NCI-H1417 treated with DMSO at 0.1 percent for 48 hours (cell line): ENCODE results near the gene MVB12B.

Experiments
- DNase-seq: peaks from one replicate; lab custom pipeline; 2025; lab: John Stamatoyannopoulos, UW

MVB12B gene

DNA sequence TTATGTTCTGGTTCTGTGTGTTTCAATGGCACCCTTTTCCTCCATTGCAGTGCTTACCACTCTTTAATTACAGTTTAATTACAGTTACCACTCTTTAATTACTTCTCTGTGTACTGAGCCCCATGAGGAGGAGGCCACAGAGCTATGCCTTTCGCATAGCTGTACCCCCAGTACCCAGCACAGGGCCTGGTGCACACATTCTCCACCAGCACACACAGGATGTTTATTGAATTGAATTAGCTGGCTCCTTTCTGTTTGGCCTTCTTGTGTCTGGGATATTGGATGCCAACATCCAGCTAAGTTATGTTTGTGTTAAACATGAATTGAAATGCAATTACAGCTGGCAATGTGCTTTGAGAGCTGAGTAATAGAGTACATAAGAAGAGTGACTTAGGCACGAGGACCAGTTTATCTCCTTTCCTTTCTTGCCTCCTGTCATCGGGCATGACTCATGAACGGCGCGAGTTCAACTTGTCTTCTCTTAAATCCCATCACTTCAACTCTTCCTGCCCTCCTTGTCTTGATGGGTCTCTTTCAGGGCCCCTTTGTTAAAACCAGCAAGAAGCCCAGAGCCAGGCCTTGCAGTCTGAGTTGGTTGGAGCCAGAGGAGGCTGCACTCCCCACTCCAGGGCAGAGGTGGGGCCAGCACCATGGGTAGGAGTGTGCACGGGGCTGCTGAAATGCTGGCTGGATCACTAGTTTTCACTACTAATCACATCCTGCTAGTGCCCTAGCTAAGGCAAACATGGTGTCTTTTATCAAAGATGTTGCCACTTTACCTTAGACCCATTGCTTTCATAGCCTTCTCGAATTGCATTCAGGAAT lies 37.4 kb downstream of the MVB12B start:
- DNase-seq: no peak

DNA sequence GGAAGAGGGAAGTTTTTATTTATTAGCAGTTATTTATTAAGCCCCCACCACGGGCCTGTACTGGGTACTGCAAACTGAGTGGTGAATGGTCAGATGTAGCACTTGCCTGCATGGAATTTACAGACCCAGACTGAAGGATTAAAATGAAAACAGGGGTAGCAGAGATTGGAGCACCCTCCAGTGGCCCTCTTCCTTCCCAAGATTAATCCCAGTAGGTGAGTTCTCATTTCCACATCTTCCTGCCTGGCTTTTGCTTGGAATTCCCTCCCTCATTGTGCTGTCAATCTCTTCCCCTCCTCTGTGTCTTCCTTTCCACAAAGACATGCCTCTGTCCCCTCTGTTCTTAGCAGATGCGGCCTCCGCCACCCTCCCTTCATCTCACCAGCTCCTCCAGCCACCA lies 39.2 kb downstream of the MVB12B start:
- no peak for DNase-seq

DNA sequence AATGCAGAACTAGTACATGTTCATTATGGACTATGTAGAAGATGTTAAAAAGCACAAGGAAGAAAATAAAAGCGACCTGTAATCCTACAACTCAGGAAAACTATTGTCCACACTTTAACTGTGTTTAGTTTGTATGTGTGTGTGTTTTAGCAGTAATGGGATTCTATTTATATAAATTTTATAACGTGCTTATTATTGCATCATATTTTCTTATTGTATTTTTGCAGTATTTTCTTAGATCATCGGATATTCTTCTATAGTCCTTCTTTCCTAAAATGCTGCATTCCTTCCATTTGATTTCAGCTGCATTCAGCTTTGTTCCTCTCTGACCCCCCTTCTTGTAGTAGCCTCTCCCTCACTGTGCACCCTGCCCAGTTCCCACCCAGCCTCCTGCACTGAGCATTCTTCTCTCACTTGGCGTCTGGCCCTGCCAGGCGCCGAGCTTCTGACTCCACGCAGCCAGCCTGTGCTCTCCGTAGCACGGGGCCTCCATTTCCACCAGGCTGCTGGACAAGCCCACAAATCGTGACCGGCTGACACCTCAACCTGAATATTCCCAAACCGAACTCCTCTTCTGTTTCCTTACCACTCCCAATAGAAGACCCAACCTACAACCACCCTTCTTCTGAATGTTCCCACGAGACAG lies 39.9 kb downstream of the MVB12B start:
- no peak for DNase-seq

DNA sequence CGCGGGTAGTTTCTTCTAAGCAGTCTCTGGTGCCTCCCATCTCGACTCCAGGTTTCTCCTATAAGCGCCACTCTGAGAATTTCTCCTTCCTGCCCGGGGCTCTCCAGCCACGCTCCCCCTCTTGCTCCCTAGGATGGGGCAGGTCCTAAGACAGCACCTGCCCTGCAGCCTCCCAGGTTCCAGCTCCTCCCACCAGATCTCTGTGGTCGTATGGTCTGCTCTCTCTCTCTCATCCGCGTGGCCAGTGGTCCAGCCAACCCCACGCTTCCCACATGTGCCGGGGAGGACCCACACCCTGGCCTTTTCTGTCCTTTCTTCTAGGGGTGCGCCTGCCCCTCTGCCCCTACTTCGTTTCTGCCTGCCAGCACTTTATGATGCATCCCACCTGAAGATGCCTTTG lies 40.5 kb downstream of the MVB12B start:
- DNase-seq: no peak

- no peak for DNase-seq
Measured at GRCh38 chr9:126367616-126368015, 41.0 kb downstream of the MVB12B start.

DNA sequence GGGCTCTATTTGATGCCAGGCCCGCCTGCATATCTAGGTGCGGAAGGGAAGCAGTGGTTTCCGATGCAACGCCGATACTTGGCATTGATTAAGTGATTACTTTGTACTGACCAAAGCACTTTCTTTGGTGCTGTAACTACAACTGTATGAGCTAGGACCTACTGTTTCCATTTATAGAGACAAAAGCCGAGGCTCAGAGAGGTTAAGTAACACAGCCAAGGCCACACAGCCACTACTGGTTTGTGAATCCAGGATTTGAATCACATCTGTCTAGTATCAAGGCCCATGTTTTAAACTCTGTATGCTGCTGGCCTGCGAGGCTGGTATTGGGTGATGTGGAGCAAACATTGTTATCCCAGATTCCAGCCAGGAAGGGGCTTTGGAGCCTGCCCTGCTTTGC lies 41.4 kb downstream of the MVB12B start:
- DNase-seq: no peak

- no peak for DNase-seq
Measured at GRCh38 chr9:126371007-126371870, 44.6 kb downstream of the MVB12B start.

- no peak for DNase-seq
Measured at GRCh38 chr9:126372716-126373115, 46.1 kb downstream of the MVB12B start.

- no peak for DNase-seq
Measured at GRCh38 chr9:126373241-126373640, 46.6 kb downstream of the MVB12B start.

- DNase-seq: no peak
Measured at GRCh38 chr9:126374366-126374781, 47.7 kb downstream of the MVB12B start.

DNA sequence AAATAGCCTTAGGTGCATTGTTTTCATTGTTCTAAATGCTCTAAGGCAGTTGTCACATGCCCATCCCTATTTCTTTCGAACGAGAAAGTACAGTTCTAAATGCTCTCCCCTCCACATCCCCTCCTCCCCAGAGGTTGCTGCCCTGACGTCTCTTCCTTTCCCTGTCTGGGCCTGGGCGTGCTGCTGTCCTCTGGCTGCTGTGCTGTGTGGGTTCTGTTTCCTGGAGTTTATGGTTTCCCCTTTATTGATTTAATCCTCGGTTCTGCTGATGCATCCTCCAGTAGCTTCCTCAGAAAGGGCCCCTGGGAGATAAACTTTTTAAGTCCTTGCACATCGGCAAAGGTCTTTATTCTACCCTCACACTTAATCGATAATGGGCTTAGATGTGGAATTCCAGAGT lies 48.8 kb downstream of the MVB12B start:
- DNase-seq: no peak

- DNase-seq: no peak
Measured at GRCh38 chr9:126376311-126377175, 49.9 kb downstream of the MVB12B start.

DNA sequence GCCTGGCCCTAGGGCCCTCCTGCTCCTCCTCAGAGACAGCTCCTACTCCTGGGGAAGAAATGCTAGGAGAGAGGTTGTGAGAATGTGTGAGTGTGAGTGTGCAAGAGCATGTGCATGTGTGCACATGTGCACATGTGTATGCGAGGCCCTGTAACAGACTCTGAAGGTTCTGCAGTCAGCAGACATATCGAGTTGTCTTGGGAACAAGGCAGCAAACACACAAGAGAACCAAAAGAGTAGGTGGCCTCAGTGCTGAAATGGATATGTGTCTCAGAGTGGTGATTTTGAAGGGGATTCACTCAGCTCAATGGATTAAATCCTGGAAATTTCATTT lies 50.5 kb downstream of the MVB12B start:
- no peak for DNase-seq

- DNase-seq: no peak
Measured at GRCh38 chr9:126377536-126377935, 50.9 kb downstream of the MVB12B start.

DNA sequence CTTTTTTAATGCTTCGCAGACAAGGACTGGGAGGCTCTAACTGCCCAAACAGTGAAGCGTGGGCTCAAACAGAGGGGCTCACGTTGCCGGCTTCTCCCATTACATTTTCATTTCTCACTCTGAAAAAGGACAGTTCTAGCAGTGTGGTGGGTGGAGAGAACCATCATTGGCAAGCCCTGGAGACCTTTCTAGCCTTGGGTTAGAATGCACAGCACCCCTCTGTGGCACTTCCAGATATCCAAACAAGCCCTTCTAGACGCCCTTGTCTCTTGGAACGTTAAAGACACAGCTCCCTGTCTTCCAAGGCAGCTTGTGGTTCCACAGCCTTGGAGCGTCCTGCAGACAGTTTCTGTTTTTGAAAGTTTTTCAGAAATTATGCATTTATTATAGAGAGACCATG lies 52.1 kb downstream of the MVB12B start:
- no peak for DNase-seq

DNA sequence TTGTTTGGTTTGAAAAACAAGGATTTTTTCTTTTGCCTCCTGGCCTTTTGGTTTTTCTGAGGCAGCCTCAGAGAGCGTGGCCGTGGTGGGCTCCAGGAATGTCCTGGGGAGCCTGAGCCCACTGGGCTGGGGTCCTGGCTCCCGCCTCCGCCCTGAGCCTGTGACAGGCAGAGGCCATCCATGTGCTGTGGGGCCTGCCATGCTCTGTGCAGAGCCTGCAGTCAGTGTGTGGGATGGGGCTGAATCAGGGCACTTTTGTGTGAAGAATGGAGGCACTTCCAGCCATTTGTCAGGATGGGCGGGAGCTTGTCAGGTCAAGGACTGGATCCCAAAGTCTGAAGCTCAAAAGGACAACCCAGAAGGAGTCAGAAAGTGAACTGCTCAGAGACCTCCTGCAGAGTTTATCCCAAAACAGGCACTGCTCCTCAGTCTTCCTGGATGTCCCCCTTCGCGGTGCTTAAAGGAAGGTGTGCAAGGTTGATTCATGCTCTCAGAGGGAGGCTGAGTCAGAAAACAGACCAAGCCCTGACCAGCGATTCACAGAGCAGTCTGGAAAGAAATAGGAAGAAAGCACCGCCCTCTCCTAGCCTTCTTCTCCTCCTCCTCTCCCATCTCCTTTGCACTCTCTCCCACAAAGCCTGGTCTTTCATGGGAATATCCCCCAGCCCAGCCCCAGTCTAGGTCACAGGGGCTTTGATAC lies 53.2 kb downstream of the MVB12B start:
- DNase-seq: no peak

GRCh38 chr9:126380447-126380846 lies 53.8 kb downstream of the MVB12B start:
- DNase-seq: no peak

- DNase-seq: no peak
Measured at GRCh38 chr9:126381195-126381594, 54.6 kb downstream of the MVB12B start.

DNA sequence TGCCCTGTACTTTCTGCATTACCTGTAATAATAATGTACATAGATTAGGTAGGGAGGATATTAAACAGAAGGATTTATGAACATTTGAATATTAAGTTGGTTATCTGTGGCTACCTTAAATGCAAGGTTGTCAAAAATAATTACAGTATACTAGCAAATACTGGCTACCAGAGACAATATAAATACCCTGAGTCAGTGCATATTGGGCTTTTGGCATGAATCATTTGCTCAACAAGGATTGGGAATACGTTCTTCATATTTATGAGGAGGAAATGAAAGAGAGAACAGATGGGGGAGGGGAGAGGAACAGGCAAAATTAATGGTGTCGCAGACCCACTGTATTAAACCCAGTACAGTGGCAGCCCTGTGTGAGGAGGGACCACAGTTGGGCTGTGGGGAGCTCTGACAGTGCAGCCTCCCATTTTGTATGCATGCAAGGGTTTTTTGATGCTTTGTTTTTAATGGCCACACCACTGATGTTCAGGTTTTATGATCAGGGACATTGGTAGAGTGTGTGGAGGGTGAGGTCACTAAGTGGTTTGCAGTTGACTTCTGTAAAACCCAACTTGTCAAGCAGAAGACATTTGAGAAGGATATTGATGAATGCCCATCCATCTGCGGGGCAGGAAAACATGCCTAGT lies 56.9 kb downstream of the MVB12B start:
- DNase-seq: no peak

DNA sequence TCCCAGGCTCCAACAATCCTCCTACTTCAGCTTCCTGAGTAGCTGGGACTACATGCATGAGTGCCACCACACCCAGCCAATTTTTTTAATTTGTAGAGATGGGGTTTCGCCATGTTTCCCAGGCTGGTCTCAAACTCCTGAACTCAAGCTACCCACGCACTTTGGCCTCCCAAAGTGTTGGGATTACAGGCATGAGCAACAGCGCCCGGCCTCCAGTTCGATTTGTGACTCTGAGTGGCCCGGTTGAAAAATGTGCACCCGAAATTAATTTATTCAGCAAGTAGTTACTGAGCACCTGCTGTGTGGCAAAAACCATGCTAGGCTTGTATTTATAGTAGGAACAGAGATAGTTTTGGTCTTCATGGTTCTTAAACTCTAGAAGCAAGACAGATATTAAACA lies 58.3 kb downstream of the MVB12B start:
- no peak for DNase-seq

GRCh38 chr9:126386088-126386487 lies 59.5 kb downstream of the MVB12B start:
- DNase-seq: no peak
